GM18505 (cell line): Measurements from ENCODE around the gene ACAD8.

ENCODE experiments used
- ATAC-seq: cut with Tn5 transposase; IDR thresholded peaks from one replicate; pipeline ENCODE4 v1.9.1; 2021; ENCODE audit not compliant: unreplicated experiment
- POLR2A ChIP-seq: IDR thresholded peaks from 4 replicates; pipeline ENCODE4 v1.6.1; 2011; ENCODE audit warnings: borderline replicate concordance; ENCODE audit not compliant: insufficient read depth, insufficient read length; ENCODE audit errors: extremely low read depth

Gene ACAD8

GRCh38 chr11:134253188-134253993 lies at the start of gene ACAD8, which contains the start of gene THYN1:
TSS of gene ACAD8 (plus strand) at chr11:134253568. CDS start at chr11:134253601, 33 bp downstream.
TSS of gene THYN1 (minus strand) at chr11:134253352. CDS start at chr11:134252882, 470 bp downstream.
- peak; percentile 84 for TF ChIP-seq POLR2A
- peak; percentile 99 for ATAC-seq

- TF ChIP-seq POLR2A: no peak
- no peak for ATAC-seq
Observed at GRCh38 chr11:134205729-134206128, 47.6 kb upstream of the ACAD8 start.

- no peak for ATAC-seq
- TF ChIP-seq POLR2A: no peak
Observed at GRCh38 chr11:134206185-134206584, 47.2 kb upstream of the ACAD8 start.

DNA sequence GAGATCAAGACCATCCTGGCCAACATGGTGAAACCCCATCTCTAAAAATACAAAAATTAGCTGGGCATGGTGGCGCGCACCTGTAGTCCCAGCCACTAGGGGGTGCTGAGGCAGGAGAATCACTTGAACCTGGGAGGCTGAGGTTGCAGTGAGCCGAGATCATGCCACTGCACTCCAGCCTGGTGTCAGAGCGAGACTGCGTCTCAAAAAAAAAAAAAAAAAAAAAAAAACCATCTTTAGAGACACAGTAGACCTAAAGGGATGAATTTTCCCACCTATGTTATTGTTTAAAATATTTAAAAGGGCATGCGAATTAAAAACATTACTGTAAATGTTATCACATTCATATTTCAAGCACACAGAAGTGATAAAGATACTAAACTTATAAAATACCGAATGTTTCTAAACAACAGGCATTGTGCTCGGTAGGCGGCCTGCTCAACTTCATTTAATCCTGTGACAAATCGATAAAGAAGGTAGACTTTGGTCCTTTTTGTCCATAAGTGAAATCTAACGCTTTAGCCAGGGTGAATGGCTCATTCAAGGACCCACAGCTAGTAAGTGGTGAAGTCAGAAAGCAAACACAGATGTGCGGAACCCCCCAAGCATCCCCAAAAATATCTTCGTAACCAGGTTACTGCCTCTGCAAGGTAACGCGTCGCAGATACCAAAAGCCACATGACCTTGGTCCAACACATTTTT lies 45.7 kb upstream of the ACAD8 start:
- no peak for TF ChIP-seq POLR2A
- ATAC-seq: no peak

DNA sequence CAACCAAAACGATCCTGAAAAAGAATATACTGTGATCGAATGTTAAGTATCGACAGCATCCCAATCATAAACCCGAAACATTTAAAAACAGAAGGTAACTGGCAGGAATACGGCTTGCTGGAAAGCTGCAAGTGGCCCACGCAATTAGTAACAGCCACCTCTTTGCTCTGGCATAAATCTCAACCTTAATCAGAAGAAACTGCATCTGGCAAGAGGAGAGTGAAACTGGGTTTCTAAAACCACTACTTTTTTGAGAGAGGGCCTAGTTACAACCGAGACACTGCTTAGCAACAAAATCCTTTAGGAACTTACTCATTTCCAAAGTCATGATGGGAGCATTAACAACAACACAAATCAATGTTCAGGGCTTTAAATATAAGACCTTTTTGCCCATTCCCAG lies 37.5 kb upstream of the ACAD8 start:
- no peak for ATAC-seq

DNA sequence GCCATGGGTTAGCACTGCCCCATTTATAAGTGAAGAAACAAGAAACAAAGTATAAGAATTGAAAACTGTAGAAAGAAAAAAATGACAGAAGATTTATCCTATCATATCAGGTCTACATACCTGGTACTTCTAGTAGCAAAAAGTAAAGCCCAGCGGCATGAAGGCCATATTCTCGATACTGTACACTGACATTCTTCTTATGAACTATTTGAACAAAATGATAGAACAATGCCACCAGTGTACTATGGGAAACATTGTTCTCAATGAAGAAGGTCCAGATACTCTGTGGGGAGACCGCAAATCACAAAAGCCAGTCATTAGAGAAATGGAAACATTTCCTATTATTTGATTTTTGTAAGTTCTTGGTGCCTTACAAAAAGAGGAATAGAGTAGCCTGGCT lies 36.6 kb upstream of the ACAD8 start:
- no peak for TF ChIP-seq POLR2A
- no peak for ATAC-seq

More for the DNA sequence above, 37.5 kb upstream of the ACAD8 start:
- no peak for TF ChIP-seq POLR2A

DNA sequence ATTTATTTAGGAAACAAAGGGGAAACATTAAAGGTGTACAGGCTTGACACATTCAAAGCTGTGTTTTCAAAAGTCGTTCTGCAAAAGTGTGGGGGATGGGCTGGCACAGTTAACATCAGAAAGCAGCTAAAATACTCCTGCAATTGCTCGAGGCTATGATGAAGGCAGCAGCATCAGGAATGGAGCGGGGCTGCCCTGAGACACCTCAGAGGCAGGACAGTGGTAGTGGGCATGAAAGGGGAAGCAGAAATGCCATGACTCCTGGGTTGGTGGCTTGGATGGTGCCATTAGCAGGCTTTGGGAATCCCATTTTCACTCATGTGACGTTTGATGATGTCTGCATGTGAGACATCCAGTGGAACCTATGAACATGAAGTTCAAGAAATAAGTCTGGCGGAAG lies 30.2 kb upstream of the ACAD8 start:
- ATAC-seq: no peak
- TF ChIP-seq POLR2A: no peak

GRCh38 chr11:134223836-134224709 lies 29.3 kb upstream of the ACAD8 start, which contains the start of the genes NCAPD3 and VPS26B:
TSS of gene NCAPD3 (minus strand) at chr11:134223967. CDS start at chr11:134223926, 41 bp downstream.
TSS of gene VPS26B (plus strand) at chr11:134224671. CDS start at chr11:134225123, 452 bp downstream.
- ATAC-seq: peak; percentile 71
- peak; percentile 92 for TF ChIP-seq POLR2A

- ATAC-seq: peak; percentile 22
- TF ChIP-seq POLR2A: no peak
Observed at GRCh38 chr11:134224710-134225664, 28.4 kb upstream of the ACAD8 start.

DNA sequence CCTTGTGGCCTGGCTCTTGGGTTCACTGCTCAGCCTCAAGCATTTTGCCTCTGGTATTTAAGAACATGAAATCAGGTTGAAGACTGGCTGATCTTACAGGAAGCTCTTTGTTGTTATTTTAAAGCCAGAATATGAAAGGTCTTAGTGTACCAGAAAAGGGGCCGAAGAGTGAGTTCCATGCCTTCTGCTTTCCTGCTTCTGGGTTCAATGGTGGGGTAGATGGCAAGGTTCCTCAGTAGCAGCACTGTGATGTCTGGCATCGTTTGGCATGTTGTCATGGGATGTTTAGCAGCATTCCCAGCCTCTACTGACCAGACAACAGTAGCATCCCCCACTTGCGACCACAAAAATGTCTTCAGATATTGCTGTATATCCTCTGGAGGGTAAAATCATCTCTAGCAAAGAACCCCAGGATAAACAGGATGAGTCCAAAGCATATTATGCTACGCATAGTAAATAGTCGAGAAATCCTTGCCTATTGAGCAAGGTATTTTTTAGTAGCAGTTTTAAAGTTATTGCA lies 26.5 kb upstream of the ACAD8 start:
- no peak for ATAC-seq
- no peak for TF ChIP-seq POLR2A

GRCh38 chr11:134228625-134229024 lies 24.7 kb upstream of the ACAD8 start:
- TF ChIP-seq POLR2A: no peak
- peak; percentile 52 for ATAC-seq
